ENCODE data around the gene PLCB1.

GRCh38 chr20:8673116-8673515 is 541.0 kb downstream of the PLCB1 start:
- TF ChIP-seq GATA2 (IDR thresholded peaks at IDR 0.05; ENCODE audit: low read depth, low read length) = no peak
- no peak for TF ChIP-seq GATA3 (IDR thresholded peaks at IDR 0.05; ENCODE audit: low read depth, low read length)
